ENCODE data around the gene TDRKH.

The TDRKH gene

DNA sequence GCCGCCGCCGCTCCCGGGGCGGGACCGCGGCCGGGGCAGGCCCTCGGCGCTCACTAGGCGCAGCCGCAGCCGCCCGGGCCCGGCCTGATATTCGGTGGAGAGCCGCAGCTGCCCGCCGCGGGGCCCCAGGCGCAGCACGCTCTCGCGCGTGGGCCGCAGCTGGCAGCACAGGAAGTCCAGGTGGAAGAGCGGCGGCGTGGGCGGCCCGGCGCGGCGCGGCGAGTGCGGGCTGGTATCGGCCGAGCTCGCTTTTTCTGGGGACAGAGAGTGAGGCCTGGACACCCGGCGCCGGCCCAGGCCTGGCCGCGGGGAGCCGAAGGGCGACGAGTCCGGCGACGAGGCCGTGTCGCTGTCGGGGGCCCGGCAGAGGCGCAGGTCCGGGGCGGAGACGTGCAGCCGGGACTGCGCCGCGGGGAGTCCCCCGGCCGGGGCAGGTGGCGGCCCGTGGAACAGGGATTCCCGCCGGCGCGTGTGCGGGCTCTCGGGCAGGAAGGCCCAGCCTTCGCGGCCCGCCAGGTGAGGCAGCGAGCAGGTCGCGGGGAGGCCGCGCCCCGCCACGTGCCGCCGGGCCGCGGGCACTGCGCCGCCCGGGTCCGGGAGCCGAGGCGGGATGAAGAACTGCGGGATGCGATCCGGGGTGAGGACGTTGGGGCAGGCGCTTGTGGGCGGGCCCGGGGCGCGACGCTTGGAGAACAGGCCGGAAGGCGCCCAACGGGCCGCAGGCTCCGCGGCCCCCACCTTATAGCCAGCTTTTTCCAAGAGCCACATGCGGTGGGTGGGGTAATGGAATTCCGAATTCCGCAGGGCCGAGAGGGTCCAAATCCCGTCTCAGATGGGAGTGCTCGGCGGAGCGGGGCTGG is 48.2 kb upstream of the TDRKH start:
- Histone ChIP-seq H3K27ac (ENCODE audit: low read length) (no peak overlapping the region), H3K9ac (ENCODE audit: low read depth, low read length) (no peak overlapping the region), H4K20me1 (ENCODE audit: insufficient read depth, low read length) (no peaks in the 10 kb centered on the region), H3K4me3 (ENCODE audit: low read depth in 1 of 2, low read length in 2 of 2) (no peak overlapping the region), H3K36me3 (ENCODE audit: insufficient read depth, low read length) (no peaks in the 10 kb centered on the region), H2AFZ (ENCODE audit: low read depth, low read length) (no peak overlapping the region), H3K9me3 (ENCODE audit: insufficient read depth, low read length, severe bottlenecking) (no peaks in the 10 kb centered on the region), H3K27me3 (ENCODE audit: insufficient read depth, low read length, poor library complexity) (no peaks in the 10 kb centered on the region), H3K79me2 (ENCODE audit: insufficient read depth, low read length) (no peaks in the 10 kb centered on the region), H3K4me2 (ENCODE audit: insufficient read depth, low read length) (no peak overlapping the region), H3K4me1 (ENCODE audit: insufficient read depth, low read length) (peaks cover 35% of the 10 kb centered on the region)
- TF ChIP-seq EZH2 (IDR thresholded peaks at IDR 0.05; ENCODE audit: borderline replicate concordance, low read depth, low read length, severe bottlenecking), result no peak
- TF ChIP-seq, protein P1, sequence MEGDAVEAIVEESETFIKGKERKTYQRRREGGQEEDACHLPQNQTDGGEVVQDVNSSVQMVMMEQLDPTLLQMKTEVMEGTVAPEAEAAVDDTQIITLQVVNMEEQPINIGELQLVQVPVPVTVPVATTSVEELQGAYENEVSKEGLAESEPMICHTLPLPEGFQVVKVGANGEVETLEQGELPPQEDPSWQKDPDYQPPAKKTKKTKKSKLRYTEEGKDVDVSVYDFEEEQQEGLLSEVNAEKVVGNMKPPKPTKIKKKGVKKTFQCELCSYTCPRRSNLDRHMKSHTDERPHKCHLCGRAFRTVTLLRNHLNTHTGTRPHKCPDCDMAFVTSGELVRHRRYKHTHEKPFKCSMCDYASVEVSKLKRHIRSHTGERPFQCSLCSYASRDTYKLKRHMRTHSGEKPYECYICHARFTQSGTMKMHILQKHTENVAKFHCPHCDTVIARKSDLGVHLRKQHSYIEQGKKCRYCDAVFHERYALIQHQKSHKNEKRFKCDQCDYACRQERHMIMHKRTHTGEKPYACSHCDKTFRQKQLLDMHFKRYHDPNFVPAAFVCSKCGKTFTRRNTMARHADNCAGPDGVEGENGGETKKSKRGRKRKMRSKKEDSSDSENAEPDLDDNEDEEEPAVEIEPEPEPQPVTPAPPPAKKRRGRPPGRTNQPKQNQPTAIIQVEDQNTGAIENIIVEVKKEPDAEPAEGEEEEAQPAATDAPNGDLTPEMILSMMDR (IDR thresholded peaks at IDR 0.05; ENCODE audit: borderline replicate concordance, extremely low read depth, low read length, poor library complexity, severe bottlenecking), result no peak
- no peak for DNase-seq
- ATAC-seq (ENCODE audit: insufficient read depth, low read depth), result no peak

DNA sequence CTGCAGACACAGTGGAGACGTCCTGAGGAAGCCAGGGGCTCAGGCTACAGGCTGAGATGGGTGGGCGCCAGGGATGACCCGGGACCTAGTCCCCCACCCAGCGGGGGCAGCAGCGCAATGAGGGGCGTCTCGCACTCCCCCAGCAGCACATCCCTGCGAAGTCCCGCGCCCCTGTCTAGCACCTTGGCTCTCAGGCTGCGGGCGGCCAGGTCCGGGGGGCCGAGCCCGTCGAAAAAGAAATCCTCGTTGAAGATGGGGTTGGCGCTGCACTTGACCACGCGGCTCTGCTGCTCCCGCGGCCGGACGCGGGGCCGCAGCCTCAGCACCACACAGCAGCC is 47.6 kb upstream of the TDRKH start:
- Histone ChIP-seq H3K4me2 (ENCODE audit: insufficient read depth, low read length) (no peak overlapping the region), H3K4me1 (ENCODE audit: insufficient read depth, low read length) (peaks cover 38% of the 10 kb centered on the region), H3K9ac (ENCODE audit: low read depth, low read length) (no peak overlapping the region), H3K4me3 (ENCODE audit: low read depth in 1 of 2, low read length in 2 of 2) (no peak overlapping the region), H3K79me2 (ENCODE audit: insufficient read depth, low read length) (no peaks in the 10 kb centered on the region), H3K9me3 (ENCODE audit: insufficient read depth, low read length, severe bottlenecking) (no peaks in the 10 kb centered on the region), H4K20me1 (ENCODE audit: insufficient read depth, low read length) (no peaks in the 10 kb centered on the region), H3K27ac (ENCODE audit: low read length) (no peak overlapping the region), H2AFZ (ENCODE audit: low read depth, low read length) (no peak overlapping the region), H3K27me3 (ENCODE audit: insufficient read depth, low read length, poor library complexity) (no peaks in the 10 kb centered on the region), H3K36me3 (ENCODE audit: insufficient read depth, low read length) (no peaks in the 10 kb centered on the region)
- ATAC-seq (ENCODE audit: insufficient read depth, low read depth) (no peak), DNase-seq (no peak)
- TF ChIP-seq, protein P1 (IDR thresholded peaks at IDR 0.05; ENCODE audit: borderline replicate concordance, extremely low read depth, low read length, poor library complexity, severe bottlenecking), result no peak
- no peak for TF ChIP-seq EZH2 (IDR thresholded peaks at IDR 0.05; ENCODE audit: borderline replicate concordance, low read depth, low read length, severe bottlenecking)

DNA sequence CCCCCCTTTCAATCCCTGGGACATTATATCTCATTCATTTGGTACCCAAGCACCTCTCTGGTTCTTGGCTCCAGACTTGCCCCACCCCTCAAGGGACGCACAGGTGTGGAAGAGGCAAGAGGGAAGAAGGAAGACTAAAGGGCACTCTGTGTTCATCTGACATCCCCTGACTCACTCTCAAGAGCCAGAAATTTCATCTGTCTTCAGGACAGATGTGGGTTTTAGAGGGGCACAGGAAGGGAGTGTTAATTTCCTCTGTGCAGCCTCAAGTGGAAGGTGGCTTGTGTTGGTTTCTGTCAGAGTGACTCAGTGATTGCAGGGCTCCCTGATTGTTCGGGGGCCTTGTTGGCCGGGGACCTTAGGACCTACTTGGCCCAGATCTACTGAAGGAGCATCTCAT is 46.9 kb upstream of the TDRKH start:
- H3K36me3 ChIP-seq (ENCODE audit: insufficient read depth, low read length), result no peaks in the 10 kb centered on the region
- H3K27ac ChIP-seq (ENCODE audit: low read length), result peak overlapping the region; percentile 58
- 0 out of 2 replicates have a peak overlapping the region, but pooled peaks have one; percentile 9 for H3K4me2 ChIP-seq (ENCODE audit: insufficient read depth, low read length)
- no peaks in the 10 kb centered on the region for H3K9me3 ChIP-seq (ENCODE audit: insufficient read depth, low read length, severe bottlenecking)
- no peaks in the 10 kb centered on the region for H3K79me2 ChIP-seq (ENCODE audit: insufficient read depth, low read length)
- H3K9ac ChIP-seq (ENCODE audit: low read depth, low read length), result no peak overlapping the region
- TF ChIP-seq EZH2 (IDR thresholded peaks at IDR 0.05; ENCODE audit: borderline replicate concordance, low read depth, low read length, severe bottlenecking), result no peak
- TF ChIP-seq, protein P1 (IDR thresholded peaks at IDR 0.05; ENCODE audit: borderline replicate concordance, extremely low read depth, low read length, poor library complexity, severe bottlenecking), result no peak
- DNase-seq (peak; percentile 27), ATAC-seq (ENCODE audit: insufficient read depth, low read depth) (peak; percentile 51)
- H4K20me1 ChIP-seq (ENCODE audit: insufficient read depth, low read length), result no peaks in the 10 kb centered on the region
- peaks cover 38% of the 10 kb centered on the region for H3K4me1 ChIP-seq (ENCODE audit: insufficient read depth, low read length)
- H3K4me3 ChIP-seq (ENCODE audit: low read depth in 1 of 2, low read length in 2 of 2), result no peak overlapping the region
- no peaks in the 10 kb centered on the region for H3K27me3 ChIP-seq (ENCODE audit: insufficient read depth, low read length, poor library complexity)
- H2AFZ ChIP-seq (ENCODE audit: low read depth, low read length), result no peak overlapping the region

Data from DND-41 (cell line).